Activated naive CD4-positive, alpha-beta T cell treated with anti-CD3 and anti-CD28 coated beads, Interleukin-2, amount 50 U/mL, for 24 hours (primary cell): ENCODE measurements around the gene BIRC5.

ENCODE experiments used
- H3K27ac Mint-ChIP-seq: one replicate; pipeline ENCODE4 v1.8.0; 2021; ENCODE audit warnings: mild to moderate bottlenecking, mixed read lengths
- H3K27me3 Mint-ChIP-seq: one replicate; pipeline ENCODE4 v1.8.0; 2021; ENCODE audit warnings: mixed read lengths
- H3K36me3 Mint-ChIP-seq: one replicate; pipeline ENCODE4 v1.8.0; 2021; ENCODE audit warnings: mixed read lengths
- H3K4me1 Mint-ChIP-seq: one replicate; pipeline ENCODE4 v1.8.0; 2021; ENCODE audit warnings: mixed read lengths
- H3K4me3 Mint-ChIP-seq: one replicate; pipeline ENCODE4 v1.8.0; 2021; ENCODE audit warnings: mild to moderate bottlenecking, mixed read lengths
- H3K9me3 Mint-ChIP-seq: one replicate; pipeline ENCODE4 v1.8.0; 2021; ENCODE audit warnings: mixed read lengths

The BIRC5 gene

DNA sequence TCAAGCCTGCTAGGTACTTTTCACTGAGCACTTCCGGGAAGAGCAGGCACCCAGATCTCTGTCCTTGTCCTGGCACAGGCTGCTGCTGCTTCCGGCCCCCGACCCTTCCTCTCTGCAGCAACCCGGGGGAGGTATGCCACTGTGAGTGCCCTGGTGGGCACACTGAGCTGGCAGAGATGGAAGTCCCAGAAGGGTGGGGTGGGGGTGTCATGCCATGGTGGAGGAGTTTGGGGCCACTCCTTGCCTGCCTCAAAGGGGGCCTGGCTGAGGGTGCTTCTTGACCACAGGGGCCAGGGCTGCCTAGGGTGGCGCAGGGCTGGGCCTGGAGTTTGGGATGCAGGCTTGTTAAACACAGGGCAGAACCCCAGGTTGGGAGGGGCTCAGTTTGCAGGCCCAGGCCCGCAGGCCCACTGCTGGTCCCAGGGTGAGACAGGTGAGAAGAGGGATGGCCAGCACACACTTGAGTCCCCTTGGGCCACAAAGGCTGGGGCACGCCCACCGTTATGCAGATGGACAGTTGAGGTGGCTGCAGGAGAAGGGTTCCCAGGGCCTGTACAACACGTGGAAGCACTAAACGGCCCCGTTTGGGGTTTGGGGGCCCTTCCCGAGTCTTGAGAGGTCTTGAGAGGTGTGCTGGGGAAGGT lies 26.1 kb downstream of the BIRC5 start:
- Mint-ChIP-seq H3K27me3 (no peaks in the 10 kb centered on the region), H3K36me3 (no peaks in the 10 kb centered on the region), H3K4me1 (no peaks in the 10 kb centered on the region), H3K4me3 (no peak overlapping the region), H3K27ac (no peak overlapping the region), H3K9me3 (no peaks in the 10 kb centered on the region)

DNA sequence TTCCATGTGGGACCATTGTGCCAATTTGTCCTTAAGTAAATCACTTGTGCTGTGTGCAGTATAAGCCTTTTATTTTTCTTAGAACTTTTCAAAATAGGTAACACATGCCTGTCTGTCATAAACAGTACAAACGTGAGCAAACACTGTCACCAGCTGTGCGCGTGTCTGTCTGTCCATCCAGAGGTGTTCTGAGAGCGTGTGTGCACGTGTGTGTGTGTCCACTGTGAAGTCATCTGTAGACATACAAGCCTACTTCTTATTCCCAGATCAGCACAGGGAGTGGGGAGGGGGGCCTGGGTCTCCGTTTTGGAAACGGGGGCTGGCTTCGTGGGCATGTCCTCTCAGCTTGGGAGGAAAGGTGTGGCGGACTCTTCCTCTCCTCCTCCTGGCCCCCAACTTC lies 26.8 kb downstream of the BIRC5 start:
- Mint-ChIP-seq H3K27ac (no peak overlapping the region), H3K36me3 (no peaks in the 10 kb centered on the region), H3K27me3 (no peaks in the 10 kb centered on the region), H3K4me3 (no peak overlapping the region), H3K9me3 (no peaks in the 10 kb centered on the region), H3K4me1 (no peaks in the 10 kb centered on the region)

DNA sequence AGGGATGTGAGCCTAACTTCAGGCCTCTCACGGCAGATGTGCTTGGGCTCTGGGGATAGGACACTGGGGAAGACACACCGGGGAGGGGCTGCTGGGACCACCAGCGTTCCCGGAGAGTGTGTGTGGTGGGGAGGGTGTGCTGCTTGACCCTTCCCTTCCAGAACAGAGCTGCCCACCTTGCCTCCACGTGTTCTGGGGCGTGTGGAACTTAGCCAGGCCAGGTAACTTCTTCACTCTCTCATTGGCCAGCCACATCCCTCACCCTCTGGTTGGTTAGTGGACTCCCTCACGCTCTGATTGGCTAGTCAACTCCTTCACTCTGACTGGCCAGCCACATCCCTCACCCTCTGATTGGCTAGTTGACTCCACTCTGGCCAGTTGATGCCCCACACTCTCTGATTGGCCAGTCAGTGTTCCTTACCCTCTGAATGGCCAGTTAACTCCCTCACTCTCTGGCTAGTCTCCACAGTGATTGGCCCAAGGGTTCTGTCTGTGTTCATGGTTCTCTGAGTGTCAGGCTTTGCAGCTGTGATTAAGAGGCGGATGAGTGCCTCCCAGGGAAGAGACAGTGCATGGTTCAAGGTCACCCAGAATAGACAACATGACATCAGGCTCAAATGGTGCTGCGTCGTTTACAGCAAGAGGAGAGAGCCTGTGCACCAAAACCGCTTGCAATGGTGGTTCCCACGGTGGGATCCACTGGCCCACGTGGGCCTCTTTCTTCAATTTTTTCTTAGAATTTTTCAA lies 27.4 kb downstream of the BIRC5 start:
- peak overlapping the region; percentile 32 for H3K27ac Mint-ChIP-seq
- no peak overlapping the region for H3K4me3 Mint-ChIP-seq
- no peaks in the 10 kb centered on the region for H3K9me3 Mint-ChIP-seq
- H3K27me3 Mint-ChIP-seq: no peaks in the 10 kb centered on the region
- no peaks in the 10 kb centered on the region for H3K36me3 Mint-ChIP-seq
- H3K4me1 Mint-ChIP-seq: no peaks in the 10 kb centered on the region

DNA sequence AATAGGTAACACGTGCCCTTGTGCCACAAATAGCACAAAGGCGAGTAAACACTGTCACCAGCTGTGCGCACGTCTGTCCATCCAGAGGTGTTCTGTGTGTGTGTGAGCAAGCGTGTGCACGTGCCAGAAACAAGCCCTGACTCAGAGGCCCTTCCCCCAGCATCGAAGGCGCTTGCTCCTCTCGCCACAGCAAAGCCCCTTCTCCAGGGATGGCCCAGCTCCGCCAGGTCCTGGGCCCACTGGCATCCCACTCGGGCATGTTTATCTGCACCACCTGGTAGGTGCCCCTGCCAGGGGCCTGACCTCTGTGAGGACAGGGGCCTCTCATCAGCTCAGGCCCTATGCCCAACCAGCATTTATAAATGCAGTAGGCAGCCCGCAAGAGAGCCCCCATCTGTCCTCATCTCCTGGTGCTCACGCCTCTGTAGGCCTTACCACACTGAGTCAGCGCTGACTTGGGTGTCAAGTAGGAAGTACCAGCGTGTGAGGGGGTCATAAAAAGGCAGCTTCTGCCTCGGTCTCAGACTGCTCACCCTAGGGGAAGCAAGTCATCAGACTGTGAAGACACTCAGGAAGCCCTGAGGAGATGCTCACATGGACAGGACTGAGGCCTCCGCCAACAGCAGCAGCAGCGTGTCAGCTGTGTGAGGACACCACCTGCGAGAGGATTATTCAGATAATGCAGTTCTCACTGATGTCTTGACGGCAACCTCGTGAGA lies 28.1 kb downstream of the BIRC5 start:
- H3K4me1 Mint-ChIP-seq: no peaks in the 10 kb centered on the region
- no peak overlapping the region for H3K27ac Mint-ChIP-seq

DNA sequence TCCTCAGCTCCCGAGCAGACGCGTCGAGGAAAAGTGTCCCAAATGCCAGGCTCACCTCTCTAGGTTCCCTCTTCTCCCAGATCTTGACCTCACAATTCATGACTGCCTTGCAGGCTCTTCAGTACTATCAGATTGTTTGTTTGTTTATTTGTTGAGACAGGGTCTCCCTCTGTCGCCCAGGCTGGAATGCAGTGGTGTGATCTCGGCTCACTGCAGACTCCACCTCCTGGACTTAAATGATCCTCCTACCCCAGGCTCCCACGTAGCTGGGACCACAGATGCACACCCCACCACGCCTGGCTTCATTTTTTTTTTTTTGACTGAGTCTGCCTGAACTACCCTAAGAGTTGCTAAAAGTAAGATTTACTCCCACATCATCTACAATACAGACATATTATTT lies 33.3 kb downstream of the BIRC5 start:
- no peaks in the 10 kb centered on the region for H3K9me3 Mint-ChIP-seq
- H3K4me1 Mint-ChIP-seq: peaks cover 17% of the 10 kb centered on the region
- H3K36me3 Mint-ChIP-seq: no peaks in the 10 kb centered on the region
- H3K27ac Mint-ChIP-seq: no peak overlapping the region
- H3K4me3 Mint-ChIP-seq: no peak overlapping the region
- H3K27me3 Mint-ChIP-seq: no peaks in the 10 kb centered on the region

More for the DNA sequence above, 28.1 kb downstream of the BIRC5 start:
- H3K27me3 Mint-ChIP-seq: no peaks in the 10 kb centered on the region
- no peaks in the 10 kb centered on the region for H3K9me3 Mint-ChIP-seq
- no peaks in the 10 kb centered on the region for H3K36me3 Mint-ChIP-seq
- H3K4me3 Mint-ChIP-seq: no peak overlapping the region

DNA sequence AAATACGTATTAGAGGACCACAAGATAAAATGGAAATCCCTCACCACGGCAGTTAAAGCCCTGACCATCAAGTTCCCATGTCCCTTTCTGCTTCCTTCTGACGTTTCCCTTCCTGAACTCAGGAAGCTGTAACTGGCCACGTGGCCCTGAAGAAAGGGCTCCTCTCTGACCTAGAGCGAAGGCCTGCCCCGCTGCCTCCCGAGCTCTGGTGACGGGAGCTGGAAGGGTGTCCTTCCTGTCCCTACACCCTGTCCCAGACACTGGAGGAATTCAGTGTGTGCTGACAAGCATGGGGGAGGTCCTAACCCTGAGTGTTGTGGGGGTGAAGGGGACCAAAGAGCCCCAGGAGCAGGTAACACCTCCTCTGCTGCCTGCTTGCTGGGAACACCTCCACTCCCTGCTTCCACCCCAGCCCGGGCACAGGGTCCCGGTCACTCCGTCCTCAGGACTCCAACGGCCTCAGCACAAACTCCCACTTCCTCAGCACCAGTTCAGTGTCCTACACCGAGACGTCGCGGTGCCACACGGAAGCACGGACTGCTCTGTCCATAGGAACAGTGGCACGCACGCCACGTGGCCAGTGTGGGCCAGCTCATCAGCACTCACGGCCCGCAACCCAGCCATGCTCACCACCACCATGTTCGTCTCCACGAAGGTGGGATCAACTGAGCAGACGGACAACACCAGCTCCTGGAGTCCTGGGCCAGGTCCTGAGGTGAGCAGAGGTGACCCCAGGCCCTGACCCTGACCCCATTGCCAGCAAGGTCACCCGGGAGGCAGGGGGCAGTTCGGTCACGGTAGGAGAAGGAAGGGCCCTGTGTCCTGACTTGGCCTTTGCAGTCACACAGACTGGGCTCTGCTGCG lies 34.2 kb downstream of the BIRC5 start:
- no peaks in the 10 kb centered on the region for H3K36me3 Mint-ChIP-seq
- no peak overlapping the region for H3K4me3 Mint-ChIP-seq
- peaks cover 27% of the 10 kb centered on the region for H3K4me1 Mint-ChIP-seq
- no peaks in the 10 kb centered on the region for H3K27me3 Mint-ChIP-seq
- no peak overlapping the region for H3K27ac Mint-ChIP-seq
- no peaks in the 10 kb centered on the region for H3K9me3 Mint-ChIP-seq

DNA sequence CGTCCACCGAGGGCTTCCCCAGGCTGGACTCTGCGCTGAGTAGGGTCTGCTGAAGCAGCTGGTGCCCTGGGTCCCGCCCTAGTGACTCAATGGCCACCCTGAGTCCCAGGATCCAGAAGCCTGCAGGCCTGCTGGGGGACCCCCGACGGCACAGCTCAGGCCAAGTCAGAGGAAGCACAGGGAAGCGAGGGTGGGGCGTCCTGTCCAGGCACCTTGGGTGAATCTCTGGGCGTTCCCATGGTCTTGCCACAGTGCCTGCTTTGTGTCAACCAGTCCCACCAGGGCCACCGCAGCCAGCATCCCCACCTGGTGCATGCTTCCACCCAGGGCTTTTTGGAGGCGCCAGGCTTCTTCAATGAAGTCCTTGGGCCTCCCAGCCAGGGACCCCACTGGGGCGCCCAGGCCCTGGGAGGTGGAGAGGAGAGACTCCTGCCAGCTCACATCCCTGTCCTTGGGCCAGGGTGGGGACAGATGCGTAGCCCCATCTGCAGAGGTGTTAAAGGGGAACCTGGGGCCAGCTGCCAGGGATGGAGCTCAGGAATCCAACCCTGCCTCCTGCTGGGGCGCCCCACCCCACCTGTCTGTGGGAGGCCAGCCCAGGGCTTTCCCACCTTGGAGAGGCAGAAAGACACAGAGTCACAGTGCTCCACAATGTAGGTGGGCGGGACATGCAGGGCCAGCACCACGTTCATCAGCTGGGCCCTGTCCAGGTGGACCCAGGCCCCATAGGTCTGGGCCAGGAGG lies 35.2 kb downstream of the BIRC5 start:
- Mint-ChIP-seq H3K4me1 (peaks cover 32% of the 10 kb centered on the region), H3K36me3 (no peaks in the 10 kb centered on the region), H3K9me3 (no peaks in the 10 kb centered on the region), H3K27ac (no peak overlapping the region), H3K4me3 (no peak overlapping the region), H3K27me3 (no peaks in the 10 kb centered on the region)

DNA sequence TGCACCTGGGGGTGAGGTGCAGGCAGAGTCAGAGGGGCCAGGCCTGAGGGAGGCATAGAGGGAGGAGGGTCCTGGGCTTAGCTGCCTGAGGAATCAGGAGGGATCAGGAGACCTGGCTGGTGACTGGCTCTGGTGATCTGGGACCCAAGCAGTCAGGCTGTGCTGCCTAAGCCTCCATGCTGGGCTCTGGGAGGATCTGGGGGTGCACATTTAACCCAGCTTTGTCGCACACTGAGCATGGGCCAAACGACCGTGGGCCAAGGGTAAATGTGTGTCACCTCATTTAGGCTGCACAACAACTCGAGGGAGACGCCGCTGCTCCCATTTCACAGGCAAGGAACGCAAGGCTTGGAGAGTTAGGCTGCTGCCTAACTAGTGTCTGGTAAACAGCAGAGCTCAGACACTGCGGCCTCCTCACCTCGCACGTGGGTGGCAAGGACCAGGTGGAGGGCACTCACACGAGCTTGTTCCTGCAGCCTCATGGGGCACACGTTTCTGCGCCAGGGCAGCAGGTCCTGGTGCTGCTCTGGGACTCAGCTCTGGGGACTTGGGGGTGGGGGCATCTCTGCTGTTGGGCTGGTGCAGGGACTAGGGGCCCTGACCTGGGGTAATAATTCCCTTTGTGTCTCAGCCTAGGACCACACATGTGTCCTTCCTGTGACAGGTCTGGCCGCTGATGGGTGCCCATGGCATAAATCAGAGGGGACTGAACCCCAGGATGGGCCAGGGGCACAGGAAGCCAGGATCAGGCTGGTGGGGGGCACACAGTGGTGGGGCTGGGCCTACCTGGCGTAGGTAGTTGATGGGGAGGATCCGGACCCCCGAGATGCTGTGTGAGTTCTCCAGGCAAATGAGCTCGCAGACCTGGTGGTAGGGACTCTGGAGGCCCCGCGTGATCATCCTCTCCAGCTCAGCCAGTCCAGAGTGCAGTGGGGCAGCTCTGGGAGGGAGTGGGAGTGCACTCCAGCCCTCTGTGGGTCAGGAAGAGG lies 36.1 kb downstream of the BIRC5 start:
- peaks cover 40% of the 10 kb centered on the region for H3K4me1 Mint-ChIP-seq
- H3K36me3 Mint-ChIP-seq: no peaks in the 10 kb centered on the region
- H3K4me3 Mint-ChIP-seq: no peak overlapping the region
- H3K27me3 Mint-ChIP-seq: no peaks in the 10 kb centered on the region
- no peaks in the 10 kb centered on the region for H3K9me3 Mint-ChIP-seq
- no peak overlapping the region for H3K27ac Mint-ChIP-seq

DNA sequence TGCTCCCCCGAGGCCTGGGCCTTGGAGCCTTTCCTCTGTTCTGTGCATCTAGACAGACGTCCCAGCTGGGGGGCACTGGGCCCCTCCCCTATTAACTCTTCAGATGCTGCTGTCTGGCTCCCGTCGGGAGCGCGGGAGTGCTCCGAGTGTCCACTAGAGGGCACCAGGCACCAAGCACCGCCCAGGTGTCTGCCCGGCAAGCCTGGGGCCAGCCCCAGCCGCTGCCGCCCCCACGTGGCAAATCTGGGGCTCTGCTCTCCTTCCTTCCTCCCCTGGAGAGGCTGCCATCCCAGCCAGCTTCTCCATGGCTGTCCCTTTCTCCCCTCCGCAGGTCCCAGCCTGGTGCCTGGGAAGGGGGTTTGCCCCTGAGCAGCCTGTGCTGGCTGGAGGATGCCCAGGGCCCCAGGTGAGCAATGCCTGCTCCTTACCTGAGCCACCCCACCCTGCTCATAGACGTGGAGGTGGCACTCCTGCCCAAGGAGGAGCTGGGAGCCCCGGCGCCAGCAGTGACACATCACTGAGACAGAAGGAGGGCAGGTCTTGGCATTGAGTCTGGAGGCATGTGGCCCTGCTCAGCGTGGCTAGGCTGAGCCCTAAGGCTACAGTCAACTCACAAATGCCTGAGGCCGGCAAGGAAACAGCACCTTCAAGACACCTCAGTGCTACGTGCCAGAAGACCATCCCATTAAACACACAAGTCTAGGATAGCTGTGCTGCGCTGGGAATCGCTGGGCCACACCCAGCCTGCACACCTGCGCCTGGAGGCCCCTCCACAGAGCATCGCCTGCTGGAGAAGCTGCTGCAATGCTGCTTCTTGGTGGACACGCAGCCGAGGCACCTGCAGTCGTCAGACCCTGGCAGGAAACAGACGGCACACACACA lies 37.1 kb downstream of the BIRC5 start:
- Mint-ChIP-seq H3K27me3 (no peaks in the 10 kb centered on the region), H3K9me3 (no peaks in the 10 kb centered on the region), H3K27ac (peak overlapping the region; percentile 76), H3K4me1 (peaks cover 49% of the 10 kb centered on the region), H3K36me3 (no peaks in the 10 kb centered on the region), H3K4me3 (peak overlapping the region; percentile 70)

DNA sequence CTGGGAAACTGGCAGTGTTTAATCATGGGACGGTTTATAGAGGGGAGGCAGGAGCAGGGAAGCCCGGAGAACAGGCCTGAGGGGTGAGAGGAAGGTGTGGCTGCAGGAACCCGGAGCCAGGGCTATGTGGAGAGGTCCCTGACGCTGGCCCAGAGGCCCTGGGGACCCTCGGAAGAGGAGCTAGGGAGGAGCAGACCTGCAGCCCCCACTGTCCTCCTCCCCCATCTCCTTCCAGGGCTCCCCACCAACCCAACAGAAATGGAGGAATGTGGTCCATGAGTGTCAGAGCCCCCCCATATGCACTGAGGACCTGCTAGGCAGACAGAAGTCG lies 37.7 kb downstream of the BIRC5 start:
- Mint-ChIP-seq H3K4me3 (peak overlapping the region; percentile 70), H3K9me3 (no peaks in the 10 kb centered on the region), H3K36me3 (no peaks in the 10 kb centered on the region), H3K27ac (peak overlapping the region; percentile 57), H3K27me3 (no peaks in the 10 kb centered on the region), H3K4me1 (peaks cover 55% of the 10 kb centered on the region)

DNA sequence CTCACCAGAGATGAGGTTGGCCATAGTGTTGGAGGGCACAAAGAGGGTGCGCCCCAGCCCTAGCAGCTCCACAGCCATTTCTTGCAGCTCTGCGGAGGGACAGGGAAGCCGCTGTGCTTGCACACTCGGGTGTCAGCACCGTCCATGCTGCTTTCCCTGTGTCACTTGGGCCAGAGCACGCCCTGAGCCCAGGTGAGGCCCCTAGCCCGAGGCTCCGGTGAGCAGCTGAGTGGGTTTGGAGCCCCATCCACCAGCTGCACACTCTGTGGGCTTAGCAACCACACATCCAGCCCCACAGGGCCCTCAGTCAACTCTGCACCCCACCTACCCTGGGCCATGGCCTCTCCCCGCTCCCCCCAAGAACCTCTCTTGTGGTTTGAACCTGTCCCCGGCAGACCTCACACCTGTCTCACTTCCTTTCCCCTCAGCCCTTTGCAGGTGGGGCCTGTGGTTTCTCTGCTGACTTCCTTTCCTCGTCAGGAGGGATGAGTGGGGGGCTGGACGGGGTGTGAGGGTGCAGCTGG lies 38.1 kb downstream of the BIRC5 start:
- H3K27ac Mint-ChIP-seq: no peak overlapping the region

DNA sequence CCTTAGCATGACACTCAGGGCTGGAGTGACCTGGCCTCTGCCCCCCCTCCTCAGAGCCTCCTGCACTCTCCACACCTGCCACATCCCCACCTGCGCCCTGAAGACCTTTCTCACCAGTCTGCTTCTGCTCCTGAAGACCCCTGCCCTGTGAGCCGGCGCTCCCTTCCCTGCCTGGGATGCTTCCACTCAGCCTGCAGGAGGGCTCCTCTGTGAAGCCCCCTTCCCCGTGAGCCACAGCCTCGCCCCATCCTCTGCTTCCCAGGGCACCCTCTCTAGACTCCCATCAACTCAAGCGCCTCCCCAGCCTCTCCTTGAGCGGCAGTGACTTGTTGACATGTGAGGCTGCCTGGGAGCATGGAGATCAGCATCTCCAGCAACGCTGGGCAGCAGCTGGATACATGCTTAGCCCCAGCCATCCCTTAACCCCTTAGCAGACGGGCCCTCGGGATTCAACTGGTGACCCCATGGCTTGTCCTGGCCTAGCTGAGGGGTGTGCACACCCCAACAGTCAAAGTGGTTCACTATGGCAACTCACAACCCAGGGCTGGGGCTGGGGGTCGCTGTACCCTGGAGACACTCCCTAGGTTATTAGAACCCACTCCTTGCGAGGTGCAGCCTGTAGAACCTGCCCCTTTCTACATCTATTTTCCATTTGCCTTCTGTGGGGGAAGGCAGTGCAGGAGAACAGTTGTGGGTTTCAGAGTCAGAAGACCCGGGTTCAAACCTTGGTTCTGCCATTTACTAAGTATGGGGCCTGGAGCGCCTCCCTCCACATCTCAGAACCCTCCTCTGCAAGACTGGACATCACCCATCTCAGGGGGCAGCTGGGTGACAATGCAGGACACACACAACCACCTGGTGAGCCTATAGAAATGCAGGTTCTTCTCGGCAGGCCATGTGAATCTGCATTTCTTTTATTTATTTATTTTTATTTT lies 38.9 kb downstream of the BIRC5 start:
- Mint-ChIP-seq H3K27ac (peak overlapping the region; percentile 90), H3K27me3 (no peaks in the 10 kb centered on the region), H3K4me1 (peaks cover 63% of the 10 kb centered on the region), H3K9me3 (no peaks in the 10 kb centered on the region), H3K4me3 (peak overlapping the region; percentile 74), H3K36me3 (no peaks in the 10 kb centered on the region)

More for the DNA sequence above, 38.1 kb downstream of the BIRC5 start:
- Mint-ChIP-seq H3K9me3 (no peaks in the 10 kb centered on the region), H3K27me3 (no peaks in the 10 kb centered on the region), H3K4me3 (peak overlapping the region; percentile 74), H3K4me1 (peaks cover 57% of the 10 kb centered on the region), H3K36me3 (no peaks in the 10 kb centered on the region)
